K562 (cell line): ENCODE measurements around the gene FOXO3. TPM values are rescaled to one million over a fixed set of nuclear protein-coding genes. Genes with fewer than 3 reads are reported as not detected.
A peak's percentile ranks its signal among the peaks of the same experiment; 100 is the strongest.

Source experiments
- ATAC-seq: fragments of 200-7000 bp; cut with Tn5 transposase; 3 replicates; pipeline ENCODE4 v1.9.1; 2020; ENCODE audit warnings: moderate library complexity
- BruUV-seq: library from RNA; stranded (reverse); fragments of 400-500 nt; replicated peaks from 2 replicates; lab custom pipeline; 2021; lab: Mats Ljungman, UMichigan
- CTCF ChIA-PET: fragments of 300-600 bp; formaldehyde crosslinking; extraction: SDS; loops from one replicate; lab custom pipeline; 2021; ENCODE audit warnings: low intra/inter-chr PET ratio; lab: Yijun Ruan, JAX
- POLR2A ChIA-PET: fragments of 300-600, 350-650 bp; sonication (Branson Sonifier 250); formaldehyde crosslinking; extraction: SDS; loops from one replicate; lab custom pipeline; 2021; ENCODE audit warnings: antibody characterized with exemption, inconsistent platforms; lab: Yijun Ruan, JAX
- DNase-seq, 4 experiments: peaks; one replicate each; pipeline versions ENCODE4 v3.0.0 to v3.0.0-alpha.2; 2011 to 2018; ENCODE audit warnings: low spot score in 3 of 4, mixed read lengths in 3 of 4; ENCODE audit errors: extremely low read depth in 1 of 4
- FAIRE-seq: peaks from 2 replicates; lab custom pipeline; 2011; peaks lifted over from hg19 to GRCh38; lab: Jason Lieb, UNC
- H2AFZ ChIP-seq: 2 replicates; pipeline ENCODE4 v1.6.0; 2011; ENCODE audit warnings: low read depth, low read length, control low read depth, inconsistent platforms
- H3K27ac ChIP-seq: fragments of 200-600 bp; 3 replicates; pipeline ENCODE4 v1.8.0; 2011; ENCODE audit warnings: low read depth, mild to moderate bottlenecking, control low read depth, inconsistent platforms, low read length, moderate library complexity, mixed read lengths; ENCODE audit errors: extremely low read depth
- H3K27me3 ChIP-seq, 2 experiments: fragments of 300-600 bp in 1 of 2; 2 replicates in 1 of 2; 3 replicates in 1 of 2; pipeline versions ENCODE4 v1.6.0 to v1.8.0; 2011; ENCODE audit warnings: inconsistent platforms in 2 of 2, low read length in 2 of 2, mild to moderate bottlenecking in 1 of 2, mixed read lengths in 1 of 2, moderate library complexity in 1 of 2; ENCODE audit not compliant: control insufficient read depth in 2 of 2, insufficient read depth in 2 of 2
- H3K36me3 ChIP-seq: fragments of 300-600 bp; 3 replicates; pipeline ENCODE4 v1.8.0; 2011; ENCODE audit warnings: mild to moderate bottlenecking, low read length, inconsistent platforms; ENCODE audit not compliant: control insufficient read depth, insufficient read depth
- H3K4me1 ChIP-seq, 2 experiments: fragments of 200-600 bp in 1 of 2; replicated peaks in 1 of 2; 2 replicates in 1 of 2; 3 replicates in 1 of 2; pipeline versions ENCODE4 v1.5.1 to v1.8.0; 2011; ENCODE audit warnings: inconsistent platforms in 2 of 2, low read length in 2 of 2, mild to moderate bottlenecking in 1 of 2, mixed read lengths in 1 of 2, moderate library complexity in 1 of 2; ENCODE audit not compliant: control insufficient read depth in 2 of 2, insufficient read depth in 2 of 2
- H3K4me2 ChIP-seq: 2 replicates; pipeline ENCODE4 v1.6.1; 2011; ENCODE audit warnings: low read length, control low read depth, inconsistent platforms, mixed read lengths; ENCODE audit not compliant: insufficient read depth
- H3K4me3 ChIP-seq: fragments of 200-600 bp; sonication (generic), shearing (Covaris generic); 2 replicates; pipeline ENCODE4 v1.5.1; 2016; ENCODE audit warnings: control low read depth, inconsistent platforms
- H3K79me2 ChIP-seq: fragments of 200-600 bp; 3 replicates; pipeline ENCODE4 v1.8.0; 2011; ENCODE audit warnings: low read length, inconsistent platforms; ENCODE audit not compliant: control insufficient read depth, insufficient read depth
- H3K9ac ChIP-seq, 2 experiments: 2 replicates each; pipeline versions ENCODE4 v1.6.0 to v1.6.1; 2011; ENCODE audit warnings: low read depth in 2 of 2, low read length in 2 of 2, control low read depth in 1 of 2, inconsistent platforms in 1 of 2, mild to moderate bottlenecking in 1 of 2, mixed read lengths in 1 of 2; ENCODE audit not compliant: insufficient read depth in 1 of 2
- H3K9me1 ChIP-seq: one replicate; pipeline ENCODE4 v1.6.0; 2011; ENCODE audit warnings: inconsistent platforms, mild to moderate bottlenecking, low read length, moderate library complexity; ENCODE audit not compliant: control insufficient read depth, insufficient read depth
- H3K9me3 ChIP-seq: replicated peaks from 2 replicates; pipeline ENCODE4 v1.5.1; 2011; ENCODE audit warnings: low read depth, low read length, inconsistent platforms; ENCODE audit not compliant: control insufficient read depth, insufficient read depth
- H4K20me1 ChIP-seq: replicated peaks from 2 replicates; pipeline ENCODE4 v1.6.1; 2011; ENCODE audit warnings: low read length, inconsistent platforms, mixed read lengths; ENCODE audit not compliant: control insufficient read depth, insufficient read depth
- E2F1 ChIP-seq: sonication (generic); formaldehyde crosslinking; IDR thresholded peaks from 2 replicates; pipeline ENCODE4 v1.8.1; 2023; ENCODE audit warnings: mild to moderate bottlenecking, missing genetic modification reagents, moderate library complexity
- MBD1 ChIP-seq: fragments of 250-450 bp; sonication (Bioruptor Pico); IDR thresholded peaks from 2 replicates; pipeline ENCODE4 v1.8.0; 2022; ENCODE audit warnings: inconsistent platforms
- NCOA2 ChIP-seq, 2 experiments: fragments of 450-650 bp; IDR thresholded peaks; 2 replicates each; pipeline ENCODE4 v1.6.1; 2018; ENCODE audit warnings: mild to moderate bottlenecking in 2 of 2, moderate library complexity in 1 of 2; ENCODE audit not compliant: partially characterized antibody in 2 of 2
- NR2C1 ChIP-seq, 2 experiments: fragments of 450-650 bp; IDR thresholded peaks; 2 replicates each; pipeline ENCODE4 v1.6.1; 2017; ENCODE audit warnings: mild to moderate bottlenecking in 2 of 2, antibody characterized with exemption in 1 of 2, inconsistent platforms in 1 of 2, missing compliant biosample characterization in 1 of 2, missing genetic modification characterization in 1 of 2
- SMARCC2 ChIP-seq: fragments of 450-650 bp; IDR thresholded peaks from 2 replicates; pipeline ENCODE4 v1.6.1; 2017; ENCODE audit warnings: antibody characterized with exemption, moderate library complexity, mild to moderate bottlenecking, low read depth
- WGBS: fragments of 100-300 bp; shearing (Covaris generic); methylation state at CpG from one replicate; pipeline ENCODE4 v1.1.6; 2016; ENCODE audit warnings: low coverage, mixed read lengths; ENCODE audit not compliant: insufficient coverage; ENCODE audit errors: missing lambda C conversion rate; 5-methylcytosine and 5-hydroxymethylcytosine counted together
- in situ Hi-C: fragments of 300-500 bp; cut with MboI; formaldehyde crosslinking; loops from 4 replicates; pipeline ENCODE4 v1.15.0; 2018; ENCODE audit warnings: inconsistent platforms, mixed read lengths
- intact Hi-C: fragments of 100-400 bp; cut with micrococcal nuclease; formaldehyde crosslinking; loops from 2 replicates; pipeline ENCODE4 v1.14.2; 2022
- polyA plus RNA-seq, 8 experiments: library from polyadenylated mRNA; depleted of rRNA in 4 of 8; stranded (reverse) in 5 of 8; unstranded in 3 of 8; fragments of >200 nt; fragmentation: Nextera tagmentation in 2 of 8; fragmentation: Illumina TruSeq in 1 of 8; extraction: Ambion mirVana in 2 of 8; extraction: Trizol in 1 of 8; gene quantifications; 2 replicates each; pipeline versions ENCODE4 v1.2.1 to v1.2.3, GENCODE V29; 2011 to 2014; ENCODE audit warnings: inconsistent platforms in 1 of 8, missing spikeins in 1 of 8
- total RNA-seq, 7 experiments: library from RNA; depleted of rRNA in 6 of 7; stranded (reverse); fragments of >200 nt in 6 of 7; fragmentation: Illumina TruSeq in 2 of 7; extraction: Trizol in 2 of 7; gene quantifications; 2 replicates each; pipeline versions ENCODE4 v1.2.1 to v1.2.3, GENCODE V29; 2011 to 2021; ENCODE audit warnings: low replicate concordance in 1 of 7
- TF ChIP-seq, protein P1 (sequence below): fragments of 250-450 bp; sonication (Bioruptor Pico); IDR thresholded peaks from 2 replicates; pipeline ENCODE4 v1.8.0; 2022; ENCODE audit warnings: moderate library complexity, mild to moderate bottlenecking, inconsistent platforms
- TF ChIP-seq, protein P2 (sequence below): fragments of 250-450 bp; sonication (Bioruptor Pico); IDR thresholded peaks from 2 replicates; pipeline ENCODE4 v1.8.0; 2021; ENCODE audit warnings: moderate library complexity, mild to moderate bottlenecking, inconsistent platforms

The FOXO3 gene
- total and polyA plus RNA-seq, 9 of the 15 experiments (the other 6 are each of a cell fraction or from before 2014, with no cell fraction given), result 3.0 to 14.6 (median 6.0) TPM

- Histone ChIP-seq H3K79me2 (no peaks in the 10 kb centered on the region), H3K4me1 (no peaks in the 10 kb centered on the region; a peak in 3 of 5 replicates), H2AFZ (no peak overlapping the region), H3K4me3 (no peak overlapping the region), H3K9me3 (no peaks in the 10 kb centered on the region), H3K9ac (no peak overlapping the region), H3K9me1 (peaks cover 6% of the 10 kb centered on the region), H4K20me1 (peaks cover 24% of the 10 kb centered on the region; the same call in 1 of the 2 replicates), H3K27ac (no peak overlapping the region), H3K27me3 (no peaks in the 10 kb centered on the region), H3K36me3 (no peaks in the 10 kb centered on the region), H3K4me2 (no peak overlapping the region)
- ChIA-PET POLR2A (interaction anchor here (1.0 kb wide), 1 partner anchor 10 kb away, joined by 3 read pairs; no protein-coding TSS in a partner anchor), CTCF (no interaction called here)
- FAIRE-seq (no peak), DNase-seq (no peak), ATAC-seq (no peak)
- BruUV-seq, result no TSS peak
- intact Hi-C loops, result no loop called here
- in situ Hi-C loops, result no loop called here
- TF ChIP-seq, protein P1, sequence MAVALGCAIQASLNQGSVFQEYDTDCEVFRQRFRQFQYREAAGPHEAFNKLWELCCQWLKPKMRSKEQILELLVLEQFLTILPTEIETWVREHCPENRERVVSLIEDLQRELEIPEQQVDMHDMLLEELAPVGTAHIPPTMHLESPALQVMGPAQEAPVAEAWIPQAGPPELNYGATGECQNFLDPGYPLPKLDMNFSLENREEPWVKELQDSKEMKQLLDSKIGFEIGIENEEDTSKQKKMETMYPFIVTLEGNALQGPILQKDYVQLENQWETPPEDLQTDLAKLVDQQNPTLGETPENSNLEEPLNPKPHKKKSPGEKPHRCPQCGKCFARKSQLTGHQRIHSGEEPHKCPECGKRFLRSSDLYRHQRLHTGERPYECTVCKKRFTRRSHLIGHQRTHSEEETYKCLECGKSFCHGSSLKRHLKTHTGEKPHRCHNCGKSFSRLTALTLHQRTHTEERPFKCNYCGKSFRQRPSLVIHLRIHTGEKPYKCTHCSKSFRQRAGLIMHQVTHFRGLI, result peak; percentile 38; the same call in 1 of the 2 replicates
- TF ChIP-seq NCOA2 (IDR thresholded peaks at IDR 0.05; ENCODE audit: partially characterized antibody in 2 of 2), result no peak
- 93% methylated on average over 3 of the region's 3 CpGs for WGBS
Observed at GRCh38 chr6:108676555-108676954, 115.8 kb downstream of the FOXO3 start.

- no TSS peak for BruUV-seq
- no peaks in the 10 kb centered on the region for H3K9me3 ChIP-seq
- no peak overlapping the region for H3K4me2 ChIP-seq
- H3K79me2 ChIP-seq, result no peaks in the 10 kb centered on the region
- no peak; the same call in 2 of the 3 replicates for ATAC-seq
- no peaks in the 10 kb centered on the region for H3K36me3 ChIP-seq
- ChIA-PET CTCF (no interaction called here), POLR2A (interaction anchor here (0.6 to 0.9 kb wide), 3 partner anchors 12 to 485 kb away, joined by 3 to 4 read pairs (median 3); no protein-coding TSS in a partner anchor)
- H3K27ac ChIP-seq, result no peak overlapping the region
- H3K9me1 ChIP-seq, result peaks cover 6% of the 10 kb centered on the region
- H3K27me3 ChIP-seq, result no peaks in the 10 kb centered on the region
- no peak for DNase-seq
- intact Hi-C loops, result no loop called here
- 89% methylated on average over 3 of the region's 3 CpGs for WGBS
- no peaks in the 10 kb centered on the region; a peak in 3 of 5 replicates for H3K4me1 ChIP-seq
- no peak overlapping the region; a peak in 1 of 4 replicates for H3K9ac ChIP-seq
- H2AFZ ChIP-seq, result no peak overlapping the region
- H4K20me1 ChIP-seq, result peaks cover 24% of the 10 kb centered on the region; the same call in 1 of the 2 replicates
- FAIRE-seq, result no peak
- no peak overlapping the region for H3K4me3 ChIP-seq
- in situ Hi-C loops, result no loop called here
- TF ChIP-seq, protein P2, sequence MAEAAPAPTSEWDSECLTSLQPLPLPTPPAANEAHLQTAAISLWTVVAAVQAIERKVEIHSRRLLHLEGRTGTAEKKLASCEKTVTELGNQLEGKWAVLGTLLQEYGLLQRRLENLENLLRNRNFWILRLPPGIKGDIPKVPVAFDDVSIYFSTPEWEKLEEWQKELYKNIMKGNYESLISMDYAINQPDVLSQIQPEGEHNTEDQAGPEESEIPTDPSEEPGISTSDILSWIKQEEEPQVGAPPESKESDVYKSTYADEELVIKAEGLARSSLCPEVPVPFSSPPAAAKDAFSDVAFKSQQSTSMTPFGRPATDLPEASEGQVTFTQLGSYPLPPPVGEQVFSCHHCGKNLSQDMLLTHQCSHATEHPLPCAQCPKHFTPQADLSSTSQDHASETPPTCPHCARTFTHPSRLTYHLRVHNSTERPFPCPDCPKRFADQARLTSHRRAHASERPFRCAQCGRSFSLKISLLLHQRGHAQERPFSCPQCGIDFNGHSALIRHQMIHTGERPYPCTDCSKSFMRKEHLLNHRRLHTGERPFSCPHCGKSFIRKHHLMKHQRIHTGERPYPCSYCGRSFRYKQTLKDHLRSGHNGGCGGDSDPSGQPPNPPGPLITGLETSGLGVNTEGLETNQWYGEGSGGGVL (CRISPR knock-in tag), result no peak
- no peak for TF ChIP-seq NR2C1 (IDR thresholded peaks at IDR 0.05)
- no peak for TF ChIP-seq NR2C1 (tag; IDR thresholded peaks at IDR 0.05)
- no peak for TF ChIP-seq MBD1 (CRISPR knock-in tag)
- no peak for TF ChIP-seq E2F1 (CRISPR knock-in tag)
- no peak for TF ChIP-seq SMARCC2
Observed at GRCh38 chr6:108677357-108677756, 116.6 kb downstream of the FOXO3 start.
